ENCODE data around the gene CLRN3.

Gene CLRN3

DNA sequence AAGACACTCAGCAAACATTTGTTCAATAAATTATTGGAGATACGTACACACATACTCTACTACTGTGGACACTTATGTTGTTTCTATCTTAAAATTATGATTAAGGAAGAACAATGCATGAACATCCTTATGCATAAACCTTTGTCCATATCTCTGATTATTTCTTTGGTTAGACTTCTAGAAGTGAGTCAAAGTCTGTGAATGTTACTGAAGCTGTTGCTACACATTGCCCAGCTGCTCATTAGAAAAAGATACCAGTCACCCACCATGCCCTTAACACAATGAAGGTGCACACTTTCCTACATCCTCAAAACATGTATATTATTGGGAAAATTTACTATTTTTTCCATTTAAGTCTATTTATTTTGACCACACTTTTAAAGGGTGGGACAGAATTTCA lies 1.4 kb upstream of the CLRN3 start:
- DNase-seq, result no peak

DNA sequence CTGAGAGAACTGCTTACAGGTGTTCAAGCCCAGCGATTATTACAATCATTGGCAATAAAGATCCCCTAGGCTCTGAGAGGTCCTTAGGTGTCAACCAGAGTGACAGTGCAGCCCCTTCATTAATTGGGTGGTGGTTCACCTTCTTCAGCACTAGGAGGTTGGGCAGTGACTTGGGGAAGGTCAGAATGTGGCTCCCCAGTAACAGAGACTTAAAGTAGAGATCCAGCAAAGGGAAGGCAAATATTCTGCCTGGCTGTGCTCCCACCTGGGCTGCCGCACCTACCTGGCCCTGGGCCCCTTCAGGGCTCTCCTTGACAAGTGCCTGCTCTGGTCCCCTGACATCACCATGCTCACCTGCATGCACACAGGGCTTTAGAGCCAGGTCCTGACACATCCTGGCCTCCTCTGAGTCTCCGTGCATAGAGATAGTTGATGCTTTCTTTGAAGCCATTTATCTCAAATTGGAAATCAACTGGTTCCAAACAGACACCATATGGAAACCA lies 1.9 kb downstream of the CLRN3 start:
- DNase-seq, result no peak

DNA sequence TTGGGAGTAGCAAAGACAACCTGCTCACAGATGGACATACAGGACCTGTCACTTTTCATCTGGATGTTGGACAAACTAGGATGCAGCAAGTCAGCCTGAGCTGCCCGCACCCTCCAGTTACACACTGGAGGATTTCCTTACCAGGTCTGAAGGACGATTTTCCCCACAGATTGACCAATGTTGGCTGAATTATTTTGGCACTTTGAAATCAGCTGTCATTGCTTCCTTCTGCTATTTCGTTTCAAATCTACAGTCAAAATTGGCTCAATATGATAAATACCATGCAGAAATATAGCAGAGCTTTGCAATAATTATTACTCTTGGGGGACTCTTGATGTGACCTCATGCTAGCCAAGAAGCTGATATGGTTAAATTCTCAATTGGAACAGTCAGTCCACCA lies 2.5 kb downstream of the CLRN3 start:
- DNase-seq, result no peak

DNA sequence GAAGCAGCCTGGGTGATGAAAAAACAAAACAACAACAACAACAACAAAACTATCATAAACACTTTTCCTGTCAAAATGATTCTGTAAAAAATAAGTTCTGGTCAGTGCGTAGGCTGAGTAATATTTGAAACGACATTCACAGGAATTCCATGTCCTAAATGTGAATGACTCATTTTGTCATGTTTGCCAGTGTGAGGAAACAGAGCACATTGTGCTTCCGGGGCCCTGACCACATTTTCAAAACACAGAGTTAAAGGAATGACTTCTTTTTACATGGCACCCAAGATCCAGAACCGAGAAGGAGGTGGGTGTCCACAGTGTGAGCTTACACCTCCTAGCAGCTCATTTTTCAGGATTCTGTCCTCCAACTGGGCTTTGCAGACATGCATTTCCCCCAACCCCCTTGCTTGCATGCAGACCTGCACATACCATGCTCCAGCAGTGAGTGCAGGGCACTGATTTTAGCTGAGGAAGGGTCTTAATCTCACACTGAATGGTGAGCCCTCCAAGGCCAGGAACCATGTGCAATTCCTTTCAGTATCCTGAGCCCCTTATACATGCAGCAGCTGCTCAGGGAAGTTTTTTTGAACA lies 3.0 kb downstream of the CLRN3 start:
- no peak for DNase-seq

DNA sequence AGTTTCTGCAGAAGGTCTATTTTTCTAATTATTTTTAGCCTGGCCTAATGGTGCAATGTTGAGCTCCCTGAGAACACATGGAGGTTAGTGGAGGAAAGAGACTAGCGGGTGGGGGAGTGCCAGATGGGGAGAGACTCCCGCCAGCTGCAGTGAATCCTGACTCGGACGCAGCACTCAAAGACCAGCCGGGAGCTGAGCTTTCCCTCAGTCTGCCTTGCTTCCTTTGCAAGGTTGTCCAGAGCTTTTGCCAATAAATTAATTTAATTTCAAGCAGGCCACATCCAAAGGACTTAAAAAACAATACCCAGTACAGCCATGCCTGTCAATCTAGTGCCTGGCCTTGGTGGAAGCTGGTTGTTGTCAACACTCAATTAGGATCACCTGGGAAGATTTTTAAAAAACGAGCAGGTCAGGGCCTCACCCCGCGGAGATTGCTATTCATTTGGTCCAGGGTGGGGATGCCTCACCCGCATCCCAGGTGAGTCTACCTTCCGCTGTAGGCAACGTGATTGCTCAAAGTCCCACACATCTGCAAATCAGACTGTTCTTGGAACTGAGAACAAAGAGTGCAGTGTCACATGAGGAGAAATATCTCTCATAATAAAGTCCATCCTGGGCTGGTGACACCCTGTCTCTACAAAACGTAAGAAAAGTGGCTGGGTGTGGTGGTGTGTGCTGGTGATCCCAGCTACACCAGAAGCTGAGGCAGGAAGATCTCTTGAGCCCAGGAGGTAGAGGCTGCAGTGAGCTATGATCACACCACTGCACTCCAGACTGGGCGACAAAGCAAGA lies 4.0 kb downstream of the CLRN3 start:
- no peak for DNase-seq

DNA sequence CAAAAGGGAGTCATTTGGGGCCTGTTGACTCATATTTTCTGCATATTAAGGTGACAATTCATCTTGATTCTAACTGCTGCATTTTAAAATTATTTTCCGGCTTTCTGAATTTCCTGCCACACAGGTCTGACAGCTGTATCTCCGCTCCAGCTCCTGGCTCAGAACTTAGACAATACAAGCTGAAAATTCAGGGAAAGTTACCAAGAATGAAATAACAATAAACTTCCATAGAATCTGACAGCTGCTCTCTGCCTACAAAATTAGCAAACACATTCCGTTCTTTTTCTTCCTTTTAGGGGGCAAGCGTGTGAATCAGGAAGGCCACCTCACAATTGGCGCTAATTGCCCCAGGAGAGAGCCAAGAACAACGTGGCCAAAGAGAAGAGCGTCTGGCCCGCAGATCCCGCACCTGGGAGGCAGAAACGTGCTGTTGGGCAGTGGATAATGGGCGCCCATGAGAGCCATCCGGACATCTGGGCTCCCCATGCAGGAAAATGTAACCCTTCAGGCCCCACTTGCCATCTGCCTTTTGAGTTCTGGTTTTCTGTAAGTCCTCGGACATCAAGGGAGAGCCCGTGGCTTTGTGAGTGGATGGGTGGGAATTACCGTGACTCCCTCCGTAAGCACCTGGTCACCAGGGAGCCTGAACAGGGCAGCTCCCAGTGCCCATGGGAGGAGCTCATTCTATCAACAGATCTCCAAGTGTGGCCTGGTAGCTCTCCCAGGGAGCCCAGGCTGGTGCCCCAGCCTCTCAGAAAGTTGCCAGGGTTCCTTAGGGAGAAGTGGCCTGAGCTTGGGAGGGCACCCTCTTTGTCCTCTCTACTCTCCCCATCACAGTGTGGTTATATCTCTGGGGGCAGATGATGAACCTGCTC lies 5.0 kb downstream of the CLRN3 start:
- DNase-seq, result no peak

DNA sequence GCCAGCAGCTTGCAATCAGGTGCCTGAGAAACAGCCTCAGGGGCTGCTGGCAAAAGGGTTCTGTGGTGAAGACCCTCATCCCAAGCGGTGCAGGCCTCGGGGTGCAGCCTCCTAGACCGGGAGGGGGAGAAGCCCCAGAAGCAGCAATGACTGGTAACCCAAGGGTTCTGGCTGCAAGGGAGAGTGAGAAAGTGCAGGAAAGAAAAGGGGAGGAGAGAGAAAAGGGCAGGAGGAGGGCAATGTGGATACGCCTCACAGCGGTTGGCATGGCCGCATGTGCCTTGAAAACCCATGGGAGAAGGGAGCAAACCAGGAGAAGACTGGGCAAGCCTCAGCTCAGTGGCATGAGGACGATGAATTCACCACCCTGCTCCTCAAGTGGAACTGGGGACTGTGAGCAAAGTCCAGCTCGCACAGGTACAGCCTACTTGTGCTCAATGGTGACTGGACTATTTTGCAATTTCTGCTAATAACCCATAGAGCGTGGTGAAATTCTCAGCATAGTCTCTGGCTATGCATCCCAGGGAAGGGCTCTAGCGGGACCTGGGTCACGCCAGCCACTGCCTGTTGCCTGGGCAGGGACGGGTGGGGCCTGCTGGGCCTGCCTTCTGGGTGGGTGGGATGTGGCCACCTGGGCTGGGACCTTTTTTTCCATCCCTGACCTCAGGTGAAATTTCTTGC lies 6.2 kb downstream of the CLRN3 start:
- no peak for DNase-seq

DNA sequence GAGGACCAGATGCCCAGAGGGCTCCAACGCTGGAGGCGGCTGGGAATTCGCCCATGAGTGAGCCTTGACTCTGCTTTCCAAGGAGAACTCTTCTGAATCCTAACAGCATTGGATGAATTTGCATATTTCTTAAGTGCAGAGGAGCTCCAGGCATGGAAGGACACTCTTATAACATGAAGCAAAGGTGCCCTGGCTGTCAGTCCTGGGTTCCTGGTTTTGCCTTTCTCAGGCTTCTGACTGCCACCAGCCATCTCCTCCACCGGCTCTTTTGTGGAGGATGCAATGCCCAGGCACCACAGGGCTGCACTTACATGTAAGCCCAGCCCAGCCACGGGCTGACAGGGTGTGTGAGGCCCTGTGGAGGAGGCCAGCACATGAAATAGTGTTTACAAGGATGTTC lies 8.2 kb downstream of the CLRN3 start:
- DNase-seq, result no peak

DNA sequence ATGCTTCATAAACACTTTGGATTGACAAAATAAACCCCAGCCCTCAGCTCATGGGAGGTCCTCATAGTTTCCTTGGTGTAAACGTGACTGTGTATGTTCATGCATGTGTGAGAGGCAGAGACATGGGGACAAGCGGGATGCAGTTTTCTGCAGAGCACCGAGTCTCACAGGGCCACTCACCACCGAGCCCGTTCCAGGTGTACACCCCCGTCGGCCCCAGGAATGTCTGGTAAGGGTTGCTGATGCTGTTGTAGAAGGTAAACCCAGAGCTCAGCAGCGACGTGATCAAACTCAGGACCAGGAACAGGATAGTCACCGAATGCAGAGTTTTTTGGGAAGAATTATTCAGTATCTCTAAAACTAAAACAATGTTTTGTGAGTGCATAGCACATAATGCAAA lies 9.2 kb downstream of the CLRN3 start:
- no peak for DNase-seq

DNA sequence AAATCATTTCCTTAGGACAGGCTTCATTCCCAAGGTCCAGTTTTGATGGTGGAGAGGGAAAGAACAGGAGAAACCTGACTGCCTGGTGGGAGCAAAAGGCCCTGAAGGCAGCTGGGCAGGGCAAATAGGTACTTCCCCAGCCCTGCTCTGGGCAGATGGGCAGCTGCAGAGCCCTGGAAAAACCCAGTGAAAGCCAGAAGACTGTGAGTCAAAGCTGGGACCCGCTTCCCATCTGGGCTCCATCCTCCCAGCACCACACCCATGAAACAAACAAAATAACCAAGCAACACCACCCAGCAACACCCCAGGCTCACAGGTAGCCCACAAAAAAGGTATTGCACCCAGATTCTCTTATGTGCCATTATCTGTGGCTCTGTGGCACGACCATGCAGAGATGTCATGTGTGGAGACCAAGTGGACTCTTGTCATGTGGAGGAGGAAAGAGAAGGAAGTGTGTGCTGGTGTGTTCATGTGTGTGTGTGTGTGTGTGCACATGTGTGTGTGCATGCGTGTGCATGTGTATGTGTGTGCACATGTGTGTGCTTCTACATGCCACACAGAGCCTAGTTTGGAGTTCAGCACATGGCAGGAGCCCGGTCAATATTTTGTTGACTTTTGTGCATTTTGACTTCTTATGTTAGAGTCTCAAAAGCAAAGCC lies 9.8 kb downstream of the CLRN3 start:
- DNase-seq, result no peak

DNA sequence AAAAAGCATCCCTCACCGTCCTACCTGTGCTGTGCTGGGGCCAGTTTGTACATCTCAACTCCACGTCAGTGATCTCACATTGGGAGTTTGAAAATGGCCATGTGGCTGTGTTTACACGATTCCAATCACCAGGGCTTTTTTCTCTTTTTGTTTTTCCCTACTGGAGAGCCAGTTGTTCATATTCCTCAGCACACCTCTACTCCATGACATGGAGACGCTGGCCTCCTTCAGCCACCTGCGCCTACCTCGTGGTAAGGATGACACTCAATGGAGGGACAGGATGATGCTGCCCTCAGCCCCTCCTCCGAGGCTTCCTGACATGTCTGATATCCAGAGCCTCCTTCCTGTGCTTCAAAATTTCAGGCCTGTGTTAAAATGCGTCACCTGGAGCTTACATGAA lies 10.3 kb downstream of the CLRN3 start:
- DNase-seq, result no peak

DNA sequence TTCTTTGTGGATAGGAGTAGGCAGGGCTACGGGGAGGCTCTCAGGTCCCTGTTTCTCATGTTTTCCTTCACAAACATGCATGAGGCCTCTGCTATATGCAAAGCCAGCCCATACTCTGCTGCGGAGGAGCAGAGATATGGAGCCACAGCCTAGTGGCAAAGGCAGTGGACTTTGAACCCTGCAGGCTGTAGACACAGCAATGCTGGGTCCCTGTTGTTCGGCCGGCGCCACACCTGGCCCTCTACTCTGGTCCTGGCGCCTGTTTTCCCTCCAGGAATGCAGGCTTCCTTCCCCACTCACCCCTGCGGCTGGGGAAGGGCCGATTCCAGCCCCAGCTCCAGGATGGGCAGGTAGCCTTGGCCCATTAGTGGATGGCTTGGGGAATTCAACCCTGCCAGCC lies 11.5 kb downstream of the CLRN3 start:
- DNase-seq, result no peak

DNA sequence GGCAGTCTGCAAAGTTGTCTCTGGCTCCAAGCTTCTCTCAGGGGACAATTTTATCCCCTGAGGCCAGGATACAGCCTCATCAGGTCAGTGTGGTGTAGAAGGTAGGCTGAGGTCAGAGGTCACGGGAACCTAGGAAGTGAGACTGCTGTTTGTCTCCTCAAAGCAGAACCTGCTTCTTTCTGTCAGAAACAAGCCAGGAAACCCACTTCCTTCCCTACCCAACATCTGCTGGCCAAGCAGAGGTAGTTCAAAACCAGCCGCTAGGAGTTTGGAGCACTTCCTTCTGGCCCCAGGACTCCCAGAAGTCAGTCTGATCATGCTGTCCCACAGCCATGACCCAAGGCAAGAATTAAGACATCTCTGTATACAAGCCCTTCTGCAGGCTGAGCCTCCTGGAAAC lies 12.2 kb downstream of the CLRN3 start:
- no peak for DNase-seq

DNA sequence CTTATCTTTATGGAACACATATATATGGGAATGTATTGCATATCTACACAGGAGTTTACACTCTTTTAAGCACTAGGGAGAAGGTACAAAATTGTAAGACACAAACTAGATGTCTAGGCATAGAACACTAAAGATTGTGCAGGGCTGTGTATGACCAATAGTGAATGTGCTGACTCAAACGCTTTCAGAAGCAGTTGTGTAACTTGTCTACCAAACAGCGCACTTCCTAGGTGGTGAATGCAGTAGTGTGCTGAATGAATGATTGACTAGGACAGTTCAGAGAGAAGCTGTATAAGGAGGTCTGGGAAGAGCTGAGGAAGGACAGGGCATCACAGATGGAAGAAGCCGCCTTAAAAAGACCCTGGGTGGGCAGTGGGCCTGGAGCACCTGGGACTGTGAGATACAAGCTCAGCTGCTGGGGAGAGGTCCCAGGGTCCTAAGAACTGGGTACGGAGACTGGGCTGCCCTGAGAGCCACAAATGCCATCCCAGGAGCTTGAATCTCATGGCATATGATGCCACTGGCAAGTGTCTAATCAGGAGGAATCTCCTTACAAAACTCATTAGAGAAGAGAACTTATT lies 14.2 kb downstream of the CLRN3 start:
- DNase-seq, result no peak

DNA sequence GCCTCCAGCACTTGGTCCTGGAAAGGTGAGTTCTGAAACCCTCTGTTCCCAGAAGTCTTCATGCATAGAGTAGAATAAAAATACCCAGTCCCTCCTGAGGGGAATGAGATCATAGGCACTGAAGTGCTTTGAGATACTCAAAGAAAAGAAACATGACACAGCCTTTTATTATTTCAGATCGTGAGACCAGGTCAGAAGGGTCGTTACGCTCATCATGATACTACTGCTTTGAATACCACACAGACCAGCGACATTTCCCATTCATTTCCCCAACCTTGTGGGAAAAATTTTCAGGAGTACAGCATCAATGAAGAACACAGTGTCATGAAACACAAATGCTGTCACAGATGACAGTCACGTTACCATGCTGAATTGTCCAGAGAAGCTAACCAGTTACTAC lies 15.0 kb downstream of the CLRN3 start:
- no peak for DNase-seq

DNA sequence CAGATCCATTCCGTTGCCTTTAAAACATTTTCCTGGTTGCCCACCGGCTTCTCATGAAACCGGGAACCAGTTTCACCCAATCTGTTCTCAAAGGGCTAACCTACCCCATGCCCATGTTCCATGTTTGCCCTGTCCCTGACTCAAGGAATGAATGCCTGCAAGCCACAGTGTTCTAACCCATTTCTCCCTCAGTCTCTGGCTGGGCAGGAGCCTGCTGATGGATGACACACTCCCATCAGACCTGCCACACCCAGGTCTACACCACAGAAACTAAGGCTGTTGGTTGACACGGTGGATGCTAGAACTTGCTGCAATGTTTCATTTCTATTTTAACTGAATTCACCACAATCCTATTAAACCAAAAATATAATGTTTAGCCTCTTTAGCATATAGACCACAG lies 15.6 kb downstream of the CLRN3 start:
- DNase-seq, result no peak

DNA sequence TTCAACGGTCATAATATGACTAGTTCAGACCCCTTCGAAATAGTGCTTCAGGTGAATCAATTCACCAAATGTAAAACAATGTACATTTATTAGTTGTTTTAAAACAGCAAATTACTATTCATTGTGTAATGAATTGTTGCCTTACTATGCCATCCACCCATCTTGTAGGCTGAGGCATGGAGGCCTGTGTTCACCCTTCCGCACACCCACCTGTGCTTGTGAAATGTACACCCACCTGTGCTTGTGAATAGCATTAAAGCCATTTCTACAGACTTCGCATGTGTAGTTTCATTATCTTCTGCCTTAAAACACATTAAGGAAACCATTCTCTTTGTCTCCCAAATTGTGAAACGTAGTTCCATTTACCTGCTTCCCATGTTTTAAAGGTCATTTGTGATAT lies 16.8 kb downstream of the CLRN3 start:
- no peak for DNase-seq

DNA sequence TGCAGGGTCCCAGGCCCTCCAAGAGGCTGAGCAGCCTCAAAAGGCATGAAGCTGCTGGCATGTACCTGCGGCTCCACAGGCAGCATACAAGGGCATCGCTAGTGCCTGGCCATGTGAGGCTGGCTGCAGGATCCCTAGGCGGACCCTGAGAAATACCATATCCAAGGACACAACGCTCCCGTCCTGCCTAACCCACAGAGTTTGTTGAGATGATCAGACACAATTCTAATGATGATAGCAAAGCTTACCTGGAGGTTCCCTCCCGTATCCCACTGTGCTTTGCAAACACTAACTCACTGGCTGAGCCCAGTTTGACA lies 17.3 kb downstream of the CLRN3 start:
- DNase-seq, result no peak

DNA sequence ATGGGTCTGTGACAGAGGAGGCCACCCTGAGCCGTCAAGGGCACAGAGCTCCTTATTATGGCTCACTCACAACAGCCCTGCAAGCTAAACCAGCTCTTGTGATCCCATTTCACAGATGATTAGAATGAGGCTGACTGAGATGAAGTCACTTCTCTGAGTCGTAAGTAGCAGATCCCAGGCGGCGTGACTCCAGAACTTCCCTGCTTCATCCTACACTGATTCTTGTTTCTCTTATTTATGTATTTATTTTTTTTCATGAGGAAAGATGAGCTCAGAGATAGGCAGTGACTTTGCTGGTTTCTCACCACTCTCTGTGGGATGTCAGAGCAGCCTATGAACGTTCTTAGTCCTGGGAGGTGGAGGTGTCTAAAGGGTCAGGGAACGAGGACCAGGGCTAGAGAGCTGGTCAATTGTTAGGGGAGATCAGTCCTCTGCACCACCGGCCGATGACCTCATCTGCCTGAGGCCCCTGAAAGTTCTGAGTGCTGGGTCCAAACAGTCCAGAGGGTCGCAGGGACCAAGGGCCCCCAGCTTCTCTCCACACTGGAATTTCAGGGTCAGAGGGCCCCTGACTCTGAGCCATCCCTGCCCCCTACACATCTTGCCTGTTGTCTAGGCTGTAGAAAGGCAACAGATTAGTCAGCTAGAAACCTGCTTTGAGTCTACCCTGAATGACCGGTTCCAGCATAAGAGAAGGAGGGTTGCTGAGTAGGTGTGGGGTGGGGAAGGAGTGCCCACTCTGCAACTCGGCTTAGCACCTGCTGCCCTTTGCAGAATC lies 17.9 kb downstream of the CLRN3 start:
- no peak for DNase-seq

DNA sequence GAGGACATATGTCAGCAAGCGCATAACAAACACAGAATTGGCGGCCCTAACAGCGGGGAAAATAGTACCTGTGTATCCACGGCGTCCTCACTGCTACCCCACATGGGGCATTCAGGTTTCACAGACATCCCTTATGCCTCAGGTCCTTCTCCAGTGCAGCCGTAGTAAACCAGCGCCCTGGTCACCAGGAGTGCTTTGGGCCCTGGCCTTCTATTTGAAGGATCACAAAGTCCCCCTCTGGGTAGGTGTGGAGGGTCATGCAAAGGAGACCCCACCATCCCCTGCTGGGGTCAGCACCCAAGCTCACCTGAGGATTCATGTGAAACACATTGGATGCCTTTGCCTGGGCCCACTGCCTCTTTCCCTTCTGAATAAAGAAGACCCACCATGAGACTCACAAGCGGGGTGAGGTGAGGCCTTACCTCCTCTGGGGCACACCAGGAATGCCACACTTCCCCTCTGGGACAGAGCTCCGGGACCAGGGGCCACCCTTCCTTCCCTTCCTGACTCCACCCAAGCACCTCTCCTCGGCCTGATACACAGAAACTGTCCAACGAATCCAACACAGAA lies 18.8 kb downstream of the CLRN3 start:
- DNase-seq, result no peak

DNA sequence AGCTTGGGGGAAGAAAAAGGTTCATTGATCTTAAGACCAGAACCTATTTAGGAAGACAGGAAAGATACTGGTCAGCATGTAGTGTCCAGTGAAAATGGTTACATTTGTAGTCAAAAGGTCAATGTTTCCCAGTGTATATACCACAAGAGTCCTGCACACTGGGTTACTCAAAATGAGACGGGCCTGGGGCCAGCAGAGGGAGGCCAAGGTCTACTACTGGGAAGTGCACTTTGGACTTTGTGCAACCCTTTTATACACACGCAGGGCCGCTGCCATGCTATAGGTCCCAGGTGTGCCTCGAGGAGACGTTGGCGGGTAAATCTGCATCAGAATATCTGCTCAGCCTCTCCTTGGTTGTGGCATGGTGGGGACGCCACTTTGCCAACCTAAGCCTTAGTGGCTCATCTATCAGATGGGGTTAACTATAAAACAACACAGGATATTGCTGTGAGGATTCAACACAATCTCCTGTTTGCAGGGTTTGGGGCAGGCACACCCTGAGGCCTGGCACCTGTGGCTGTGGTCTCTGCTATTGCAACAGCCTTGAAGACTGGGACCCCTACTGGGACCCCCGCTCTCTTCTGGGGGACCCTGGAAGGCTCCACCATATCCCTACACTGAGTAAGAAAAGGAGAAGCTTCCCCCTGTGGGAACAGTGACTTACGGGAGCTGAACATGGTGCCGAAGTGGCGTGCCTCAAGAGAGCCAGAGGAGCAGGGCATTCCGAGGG lies 19.7 kb downstream of the CLRN3 start:
- no peak for DNase-seq

Data from NCI-H1694 (cell line).